ENCODE results near the gene ACADVL.

The ACADVL gene

DNA sequence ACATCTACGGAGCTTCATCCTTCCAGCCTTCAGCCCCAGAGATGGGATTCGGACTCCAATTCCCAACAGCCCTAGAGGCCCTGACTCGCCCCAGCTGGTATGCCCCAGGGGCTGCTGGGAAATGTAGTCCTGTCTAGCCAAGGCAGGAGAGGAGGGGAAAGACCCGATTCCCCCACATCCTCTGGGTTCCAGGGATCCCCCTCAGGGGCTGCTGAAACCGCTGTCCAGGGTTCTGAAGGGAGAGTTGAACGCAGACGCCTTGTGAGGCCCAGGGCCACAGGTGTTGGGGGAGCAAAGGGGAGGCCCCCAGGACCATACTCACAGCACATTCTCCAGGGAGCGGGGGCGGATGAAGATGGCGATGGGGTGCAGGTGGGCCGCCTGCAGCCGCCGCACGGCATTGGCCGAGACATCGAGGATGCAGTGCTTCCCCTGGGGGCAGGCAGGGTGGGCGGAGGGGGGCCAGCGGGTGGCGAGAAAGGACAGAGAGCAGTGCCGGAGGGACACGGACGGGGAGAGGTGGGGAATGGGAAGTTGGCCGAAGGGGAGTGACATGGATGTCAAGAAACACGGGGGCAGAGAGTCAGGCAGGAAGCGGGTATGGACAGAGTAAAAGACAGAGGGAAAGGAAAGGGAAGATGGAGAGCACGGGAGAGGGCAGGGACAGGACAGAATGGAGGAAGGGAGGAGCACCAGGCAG, 28.0 kb upstream of the ACADVL start:
- no peak for DNase-seq (ENCODE audit: low spot score)

DNA sequence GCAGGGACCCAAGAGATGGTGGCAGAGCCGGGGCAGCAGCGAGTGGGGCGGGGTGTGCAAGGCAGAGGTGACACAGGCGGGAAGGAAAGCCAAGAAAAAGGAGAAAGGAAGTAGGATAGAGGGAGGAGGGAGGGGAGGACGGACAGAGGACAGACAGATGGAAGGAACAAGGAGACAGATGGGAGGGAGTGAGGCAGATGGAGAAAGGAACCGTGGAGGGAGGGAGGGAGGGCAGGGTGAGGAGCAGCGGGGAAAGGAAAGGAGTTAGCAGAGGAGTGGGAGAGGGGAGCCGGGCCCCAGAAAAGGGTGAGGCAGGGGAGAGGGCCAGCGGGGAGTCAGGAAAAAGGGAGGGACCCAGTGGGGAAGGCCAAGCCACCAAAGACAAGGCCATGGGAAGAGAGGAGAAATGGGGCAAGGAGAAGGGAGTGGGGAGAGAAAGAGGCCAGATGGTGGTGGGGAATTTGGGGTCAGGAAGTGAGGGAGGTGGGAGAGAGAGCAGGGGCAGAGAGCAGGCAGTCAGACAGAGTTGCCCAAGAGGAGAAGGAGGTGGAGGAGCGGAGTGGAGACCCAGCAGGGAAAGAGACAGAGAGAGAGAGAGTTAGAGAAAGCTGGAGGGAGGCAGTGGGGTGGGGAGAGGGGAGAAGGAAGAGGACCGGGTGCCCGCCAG, 27.3 kb upstream of the ACADVL start:
- no peak for DNase-seq (ENCODE audit: low spot score)

DNA sequence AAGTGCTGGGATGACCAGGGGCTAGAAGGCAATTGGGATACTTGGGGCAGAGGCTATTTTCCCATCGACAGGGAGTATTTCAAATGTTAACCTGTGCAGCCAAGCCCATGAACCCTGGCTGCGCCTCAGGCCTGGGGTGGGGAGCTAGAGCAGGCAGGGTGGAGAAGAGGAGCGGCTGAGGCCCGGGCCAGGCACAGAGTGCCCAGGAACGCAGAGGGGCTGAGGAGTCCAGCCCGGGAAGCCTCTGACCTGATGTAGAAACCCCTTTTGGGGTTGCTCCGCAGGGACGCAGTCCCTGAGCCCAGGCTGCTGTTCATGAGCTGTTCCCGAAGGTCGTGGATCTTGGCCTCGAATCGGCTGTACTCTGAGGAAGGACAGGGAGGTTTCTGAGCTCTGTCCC, 23.8 kb upstream of the ACADVL start:
- DNase-seq (ENCODE audit: low spot score): no peak

DNA sequence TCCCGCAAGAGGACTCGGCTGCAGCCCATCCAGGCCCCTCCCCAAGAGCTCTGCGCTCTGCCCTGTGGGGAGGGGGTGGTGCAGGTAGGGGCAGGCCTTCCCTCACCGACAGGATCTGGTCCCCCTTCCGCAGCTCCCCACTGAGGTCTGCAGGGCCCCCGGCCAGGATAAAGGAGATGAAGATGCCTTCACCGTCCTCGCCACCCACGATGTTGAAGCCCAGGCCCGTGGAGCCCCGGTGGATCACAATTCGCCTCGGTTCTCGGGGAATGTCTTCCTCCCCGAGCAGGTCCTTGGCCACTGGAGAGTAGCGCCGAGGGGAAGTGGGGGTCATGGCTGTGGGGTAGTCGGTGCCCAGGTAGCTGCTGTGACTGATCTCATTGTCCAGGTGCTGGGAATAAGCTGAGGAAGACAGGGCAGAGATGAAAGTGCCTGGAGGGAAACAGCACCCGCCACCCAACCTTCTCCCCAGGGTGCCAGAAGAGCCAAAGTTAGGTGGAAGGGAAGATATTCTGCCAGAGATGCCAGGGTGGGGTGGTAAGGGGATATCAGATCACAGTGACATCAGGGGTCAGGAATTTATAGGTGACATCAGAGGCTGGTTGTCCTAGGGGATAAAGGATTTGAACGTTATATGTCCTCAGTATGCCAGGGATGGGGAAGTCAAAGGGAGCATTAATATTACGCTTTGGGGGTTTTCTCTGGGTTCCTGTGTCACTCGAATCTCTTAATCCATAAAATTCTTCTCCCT, 22.9 kb upstream of the ACADVL start:
- no peak for DNase-seq (ENCODE audit: low spot score)

DNA sequence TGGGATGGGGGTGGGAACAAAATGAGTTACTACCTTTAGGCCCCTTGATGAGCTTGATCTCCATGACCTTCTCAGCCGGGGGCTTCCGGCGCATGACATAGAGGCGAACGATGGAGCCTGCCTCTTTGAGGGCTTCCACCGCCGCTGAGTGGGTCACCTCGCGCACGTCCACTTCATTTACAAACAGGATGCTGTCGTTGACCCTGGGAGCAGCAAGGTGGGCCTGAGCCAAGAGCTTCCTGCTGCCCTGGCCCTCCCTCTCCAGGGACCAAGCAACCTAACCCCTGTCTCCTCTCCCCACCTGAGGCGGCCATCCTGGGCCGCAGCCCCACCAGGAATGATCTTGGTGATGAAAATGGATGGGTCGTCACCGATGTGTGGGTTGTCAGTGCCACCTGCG, 16.3 kb upstream of the ACADVL start:
- DNase-seq (ENCODE audit: low spot score): no peak

DNA sequence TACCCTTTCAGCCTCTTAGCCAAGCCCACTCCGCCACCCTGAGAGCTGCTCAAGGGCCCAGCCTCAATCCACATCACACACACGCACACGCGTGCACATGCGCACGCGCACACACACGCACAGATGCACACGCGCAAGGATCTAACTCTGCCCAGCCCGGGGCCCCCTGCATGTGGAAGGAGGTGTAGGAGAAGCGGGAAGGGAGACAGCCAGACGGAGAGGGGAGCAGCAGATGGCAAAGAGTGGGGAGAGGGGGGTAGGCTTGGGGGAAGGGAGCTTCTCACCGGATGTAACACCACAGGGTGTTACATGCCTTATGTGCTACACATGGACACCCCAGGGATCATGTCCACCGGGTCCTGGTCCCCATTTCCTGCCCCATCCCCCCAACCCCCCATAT, 15.4 kb upstream of the ACADVL start:
- no peak for DNase-seq (ENCODE audit: low spot score)

DNA sequence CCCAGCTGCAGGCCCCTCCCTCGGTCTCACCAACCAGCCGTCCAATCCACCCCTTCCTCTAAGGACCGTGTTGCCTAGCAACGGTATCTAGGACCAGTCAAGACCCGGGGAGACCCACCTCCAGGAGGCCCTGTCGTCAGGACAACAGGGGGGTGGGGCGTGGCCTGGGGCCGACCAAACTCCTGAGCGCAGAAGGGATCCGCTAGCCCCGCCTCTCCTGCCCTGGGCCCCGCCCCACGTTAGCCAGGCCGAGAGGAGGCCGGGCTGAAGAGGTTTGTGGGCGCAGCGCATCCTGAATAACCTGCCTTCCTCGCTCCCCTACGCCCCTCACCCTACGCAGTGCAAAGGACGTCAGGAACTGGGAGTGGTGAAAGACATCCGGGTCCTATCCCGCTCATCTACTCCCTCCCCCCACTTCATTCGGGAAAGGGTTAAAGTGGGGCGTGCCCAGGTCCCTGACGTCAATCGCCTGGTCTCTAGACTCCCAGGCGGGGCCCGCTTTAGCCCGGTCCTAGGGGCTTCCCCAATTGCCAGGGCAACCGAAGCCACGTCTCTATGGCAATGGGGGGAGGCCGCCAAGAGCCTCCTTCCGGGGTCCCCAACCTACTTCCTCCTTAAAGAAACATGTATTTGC, 14.8 kb upstream of the ACADVL start:
- DNase-seq (ENCODE audit: low spot score): no peak

DNA sequence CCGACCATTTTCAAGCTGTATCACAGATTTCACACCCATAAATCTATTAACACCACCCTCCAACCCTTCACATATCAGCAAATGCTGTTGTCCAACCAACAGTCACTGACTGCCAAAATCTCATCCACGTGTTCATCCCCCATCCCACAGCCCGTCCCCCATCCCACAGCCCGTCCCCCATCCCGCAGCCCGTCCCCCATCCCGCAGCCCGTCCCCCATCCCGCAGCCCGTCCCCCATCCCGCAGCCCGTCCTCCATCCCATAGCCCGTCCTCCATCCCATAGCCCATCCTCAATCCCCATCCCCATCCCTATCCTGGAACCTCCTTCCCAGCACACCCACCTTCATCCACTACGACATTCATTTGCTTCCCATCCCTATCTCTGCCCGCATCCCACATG, 14.2 kb upstream of the ACADVL start:
- no peak for DNase-seq (ENCODE audit: low spot score)

DNA sequence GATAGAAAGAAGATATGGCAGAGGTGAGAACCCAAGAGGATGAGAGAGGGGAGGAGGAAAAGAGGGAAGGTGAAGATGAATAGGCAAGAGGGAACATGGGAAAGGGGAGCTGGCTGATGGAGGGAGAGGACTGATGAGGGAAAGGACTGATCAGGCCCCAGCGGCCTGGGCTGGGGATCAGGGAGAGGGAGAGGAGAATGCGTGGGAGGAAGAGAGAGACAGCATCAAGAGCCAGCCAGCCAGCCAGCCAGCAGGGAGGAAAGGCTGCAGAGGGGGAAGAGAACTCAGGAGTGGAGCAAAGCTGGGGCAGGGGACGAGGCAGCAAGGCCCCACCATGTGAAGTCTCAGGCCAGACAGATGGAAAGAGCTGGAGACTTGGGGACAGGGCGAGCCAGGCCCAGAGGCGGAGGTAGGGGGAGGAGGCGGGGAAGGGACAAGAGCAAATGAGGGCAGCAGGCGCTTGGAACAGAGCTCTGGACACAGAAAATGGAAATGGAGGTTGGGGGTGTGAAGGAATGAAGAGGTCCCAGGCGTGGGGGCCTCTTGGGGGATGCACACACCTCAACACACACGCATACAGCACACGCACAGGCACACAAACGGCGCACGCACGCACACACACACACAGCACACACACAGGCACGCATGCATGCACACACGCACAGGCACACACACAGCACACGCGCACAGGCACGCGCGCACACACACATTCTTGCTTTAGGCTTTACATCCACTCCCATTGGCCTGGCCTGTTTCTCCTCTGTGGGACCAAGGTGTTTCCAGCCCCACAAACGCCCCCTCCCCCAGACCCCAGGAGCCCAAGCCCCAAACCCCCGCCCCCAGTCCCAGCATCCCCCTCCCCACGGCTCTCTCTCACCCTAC, 12.4 kb upstream of the ACADVL start:
- no peak for DNase-seq (ENCODE audit: low spot score)

DNA sequence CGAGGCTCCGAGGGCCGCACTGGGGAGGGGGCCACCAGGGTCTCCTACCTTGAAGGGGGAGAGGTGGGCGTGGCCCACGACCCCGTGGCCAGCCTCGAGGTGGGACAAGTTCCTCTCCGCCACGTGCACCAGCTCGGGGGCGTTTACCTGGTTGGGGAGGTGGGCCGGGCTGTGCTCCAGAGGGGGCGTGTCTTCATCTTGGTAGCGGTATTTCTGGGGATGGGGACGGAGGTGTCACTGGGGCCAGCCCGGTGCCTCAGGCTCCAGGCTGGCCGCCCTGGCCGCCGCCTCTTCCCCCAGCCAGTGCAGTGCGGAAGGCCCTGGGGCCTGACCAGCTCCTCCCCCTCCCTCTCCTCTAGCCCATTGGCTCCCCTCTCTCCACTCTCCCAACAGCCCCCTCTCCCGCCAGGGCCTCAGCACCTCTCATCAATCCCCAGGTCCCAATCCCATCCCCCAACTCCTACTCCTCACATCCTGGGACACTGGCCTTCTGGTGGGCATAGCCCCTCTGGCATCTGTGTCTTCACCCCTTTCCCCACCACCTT, 11.6 kb upstream of the ACADVL start:
- no peak for DNase-seq (ENCODE audit: low spot score)

DNA sequence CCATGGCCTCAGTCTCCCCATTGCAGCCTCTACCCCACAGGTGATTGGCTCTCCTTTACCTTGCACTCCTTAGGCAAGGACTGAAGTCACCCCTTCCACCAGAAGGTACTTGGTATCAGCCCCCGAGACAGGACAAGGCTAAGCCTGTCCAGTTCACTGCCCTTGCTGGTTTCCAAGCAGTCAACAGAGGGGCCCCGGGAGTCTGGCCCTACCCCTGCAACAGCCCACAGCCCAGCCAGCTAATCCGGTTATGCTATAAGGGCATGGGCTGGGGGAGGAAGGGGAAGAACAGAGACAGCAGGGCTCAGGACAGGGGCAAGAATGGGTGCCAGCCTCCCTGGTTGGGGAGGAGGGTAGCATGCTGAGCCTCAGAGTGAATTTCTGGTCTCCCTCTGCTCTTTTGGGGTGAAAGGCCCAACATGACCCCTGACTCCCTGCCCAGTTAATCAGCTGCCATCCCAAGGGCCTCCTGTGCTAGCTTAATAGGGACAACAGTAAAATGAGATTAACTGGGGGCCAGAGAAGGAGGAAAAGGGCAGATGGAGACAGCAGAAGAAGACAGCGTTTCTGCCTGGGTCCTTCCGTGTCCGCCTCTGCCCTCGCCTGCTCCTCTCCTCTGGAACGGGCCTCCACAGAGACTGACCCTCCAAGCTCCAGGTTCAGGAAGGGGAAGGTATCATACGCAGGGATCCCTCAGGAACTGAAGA, 10.8 kb upstream of the ACADVL start:
- no peak for DNase-seq (ENCODE audit: low spot score)

DNA sequence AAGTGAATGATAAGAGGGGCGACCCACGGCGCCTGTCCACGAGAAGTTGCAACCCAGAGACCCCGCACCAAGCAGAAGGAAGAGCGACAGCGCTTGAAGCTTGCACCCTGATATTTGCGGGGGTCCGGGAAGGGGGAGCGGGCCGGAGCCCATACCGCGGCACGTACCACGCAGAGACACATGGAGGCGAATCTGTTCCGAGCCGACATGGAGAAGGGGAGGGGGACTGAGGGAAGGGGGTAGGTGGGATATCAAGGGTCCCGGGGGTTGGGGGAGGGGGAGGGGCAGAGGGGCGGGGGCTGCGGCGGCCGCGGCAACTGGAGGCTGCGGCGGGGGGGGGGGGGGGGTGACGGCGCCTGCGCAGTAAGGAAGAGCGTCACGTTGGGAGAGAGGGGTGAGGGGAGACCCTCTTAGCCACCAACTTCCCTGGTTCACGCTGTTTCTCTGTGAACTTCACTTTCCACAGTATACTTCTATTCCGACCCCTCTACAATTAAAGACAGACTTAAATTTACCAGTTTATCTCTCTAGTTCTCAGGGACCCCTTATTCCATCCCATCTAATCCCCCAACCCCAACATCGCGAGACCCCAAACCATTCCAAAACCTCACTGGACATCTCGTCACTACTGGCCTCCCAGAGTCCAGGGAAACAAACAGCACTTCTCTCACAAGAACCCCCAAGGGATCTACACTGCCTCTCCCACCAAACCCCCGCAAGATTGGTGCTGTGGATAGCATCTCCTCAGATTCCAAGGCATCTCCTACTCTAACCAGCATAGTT, 8.1 kb upstream of the ACADVL start:
- DNase-seq (ENCODE audit: low spot score): no peak

DNA sequence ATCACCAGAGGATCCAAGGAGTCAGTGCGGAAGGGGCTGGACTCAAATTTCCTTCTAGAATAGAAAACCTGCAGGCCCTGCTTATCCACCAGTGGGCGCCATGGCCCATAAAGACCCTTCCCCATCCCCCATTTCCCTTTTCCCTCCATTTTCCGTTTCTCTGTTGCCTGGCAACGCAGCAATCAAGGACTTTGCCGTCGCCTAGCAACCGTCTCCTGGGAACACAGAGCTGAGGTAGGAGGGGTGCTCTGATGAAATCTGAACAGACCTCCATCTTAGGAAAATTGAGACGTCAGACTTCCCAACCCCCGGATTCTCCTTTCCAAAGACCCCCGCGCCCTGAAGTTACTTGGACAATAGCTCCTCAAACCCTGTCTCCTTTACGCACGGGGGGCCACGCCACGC, 5.8 kb upstream of the ACADVL start:
- peak; percentile 63 for DNase-seq (ENCODE audit: low spot score)

DNA sequence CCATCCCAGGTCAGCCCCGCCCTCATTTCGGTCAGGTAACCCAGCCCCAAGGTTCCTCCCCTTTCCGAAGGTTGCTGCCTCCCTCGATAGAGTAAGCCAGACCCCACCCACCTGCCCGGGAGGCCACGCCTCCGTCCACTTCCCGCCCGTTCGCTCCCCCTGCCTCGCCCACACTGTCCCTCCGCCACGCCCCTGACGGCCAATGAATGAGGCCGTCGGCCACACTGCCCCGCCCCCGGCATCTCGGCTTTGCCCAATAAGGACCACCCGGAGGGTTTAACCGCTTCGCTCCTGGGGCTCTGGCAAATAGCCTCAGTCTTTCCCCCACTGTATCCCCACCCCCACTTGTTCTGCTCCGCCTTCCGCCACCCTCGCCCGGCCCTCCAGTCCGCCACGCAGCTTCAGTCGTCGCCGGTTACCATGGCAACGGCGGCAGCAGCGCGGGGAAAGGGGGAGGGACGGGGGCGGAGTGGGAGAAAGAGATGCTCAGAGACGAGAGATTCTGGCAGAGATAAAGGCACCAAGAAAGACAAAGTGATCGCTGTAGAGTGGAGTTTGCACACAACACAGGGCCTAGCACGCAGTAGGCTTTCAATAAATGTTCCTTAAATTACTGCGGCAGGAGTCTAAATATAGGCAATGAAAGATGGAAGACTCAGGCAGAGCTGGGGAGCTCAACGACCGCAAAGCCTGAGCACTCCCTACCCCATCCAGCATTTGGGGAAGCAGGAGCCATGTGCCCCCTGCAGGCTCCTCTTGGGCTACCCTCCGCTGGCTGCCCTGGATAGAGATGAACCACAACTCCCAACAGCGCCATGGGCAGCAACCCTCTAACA, 5.2 kb upstream of the ACADVL start:
- DNase-seq (ENCODE audit: low spot score): peak; percentile 95

DNA sequence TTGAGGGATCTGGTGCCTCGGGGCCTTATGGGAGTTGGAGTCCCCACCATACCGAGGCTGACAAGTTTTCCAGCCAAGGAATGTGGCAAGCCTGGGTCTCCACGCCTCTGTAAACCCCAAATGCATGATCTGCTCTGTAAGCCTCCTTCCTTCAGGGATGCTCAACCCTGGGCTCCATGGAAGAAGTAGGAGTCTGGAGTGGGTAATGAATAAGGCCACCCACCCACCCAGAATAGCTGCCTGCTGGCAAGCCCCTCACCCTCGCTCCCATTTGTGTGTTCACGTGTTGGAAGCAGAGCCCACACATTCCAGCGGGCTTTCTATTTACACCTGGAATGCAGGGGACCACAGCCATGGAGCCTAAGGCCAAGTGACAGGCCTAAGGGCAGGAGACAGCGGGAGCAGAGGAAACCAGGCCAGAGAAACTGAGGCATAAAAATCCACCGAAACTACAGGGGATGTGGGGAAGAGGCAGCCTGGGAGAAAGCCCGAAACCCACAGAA, 4.6 kb upstream of the ACADVL start:
- no peak for DNase-seq (ENCODE audit: low spot score)

DNA sequence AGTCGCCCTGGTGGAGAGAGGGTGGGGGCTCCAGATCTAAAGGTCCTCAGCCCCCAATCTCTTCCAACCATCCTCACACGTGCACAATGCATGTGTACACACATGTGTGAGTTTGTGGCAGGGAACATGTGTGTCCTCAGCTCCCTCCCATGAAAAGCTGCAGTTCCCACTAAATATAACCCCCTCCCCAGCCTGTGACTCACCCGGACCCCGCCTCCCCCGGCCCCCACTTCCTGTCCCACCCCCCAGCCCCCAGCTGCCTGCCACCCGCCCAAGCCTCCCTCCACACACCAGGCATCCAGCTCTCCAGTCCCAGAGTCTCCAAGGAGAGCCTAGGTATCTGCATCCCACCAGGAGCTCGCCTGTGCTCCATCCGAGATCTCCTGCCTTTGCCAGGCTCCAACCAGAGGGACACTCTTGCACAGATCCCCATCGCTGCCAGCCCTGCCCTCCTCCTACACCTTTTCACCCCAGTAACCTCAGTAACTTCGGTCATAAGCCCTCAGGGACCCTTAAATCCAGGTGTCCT, 4.0 kb upstream of the ACADVL start:
- no peak for DNase-seq (ENCODE audit: low spot score)

DNA sequence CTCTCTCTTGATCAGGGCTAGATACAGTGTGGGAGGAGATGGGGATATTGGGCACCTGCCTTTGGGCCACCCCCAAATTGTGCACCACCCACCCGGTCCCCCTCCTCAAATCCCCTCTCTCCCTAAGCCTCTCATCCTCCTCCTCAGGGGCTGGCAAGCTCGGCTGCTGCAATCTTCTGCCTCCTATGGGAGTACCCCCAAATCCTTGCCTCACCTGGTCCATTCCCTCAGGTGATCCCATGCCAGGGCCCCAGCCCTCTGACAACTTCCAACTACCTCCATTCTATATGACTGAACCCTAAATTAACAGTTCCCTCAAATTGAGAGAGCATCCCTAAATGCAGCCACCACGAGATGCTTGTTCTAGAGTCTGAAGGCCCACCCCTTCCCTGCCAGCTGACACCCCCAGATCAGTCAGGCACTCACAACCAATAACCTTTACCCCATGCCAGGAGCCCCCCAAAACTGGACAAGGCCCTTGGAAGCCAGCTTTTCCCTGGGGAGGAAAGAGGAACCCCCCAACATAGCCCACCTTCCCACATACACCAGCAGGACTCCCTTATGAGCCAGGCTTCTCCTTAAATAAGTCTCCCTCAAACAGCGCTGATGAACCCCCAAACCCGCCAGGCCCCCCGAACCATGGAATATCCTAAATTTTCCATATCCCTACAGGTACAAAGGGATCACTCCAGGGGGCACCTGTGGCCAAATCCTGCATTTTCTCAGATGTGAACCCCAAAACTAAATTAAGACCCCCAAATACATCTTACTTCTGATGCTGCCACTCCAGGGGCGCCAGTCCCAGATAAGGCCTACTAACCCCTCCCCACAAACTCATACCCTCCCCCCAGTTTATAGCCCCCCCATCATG, 3.3 kb upstream of the ACADVL start:
- no peak for DNase-seq (ENCODE audit: low spot score)
